ENCODE data around the gene SCN3A.

Gene SCN3A

DNA sequence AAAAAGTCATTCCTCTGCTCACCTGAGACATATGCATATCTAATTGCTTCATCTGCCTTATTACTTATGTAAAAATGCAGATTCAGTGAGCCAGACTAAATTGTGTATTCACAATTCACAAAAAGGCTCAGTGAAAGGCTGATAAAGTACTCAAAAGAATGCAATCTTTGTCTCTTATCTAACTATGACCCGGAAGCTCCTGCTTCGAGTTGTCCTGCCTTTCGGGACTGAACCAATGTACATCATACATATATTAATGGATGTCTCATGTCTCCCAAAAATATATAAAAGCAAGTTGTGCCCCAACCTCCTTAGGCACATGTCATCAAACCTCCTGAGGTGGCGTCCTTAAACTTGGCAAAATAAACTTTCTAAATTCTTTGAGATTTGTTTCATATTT is 120.5 kb downstream of the SCN3A start:
- Histone ChIP-seq H3K27me3 (replicated peaks; ENCODE audit: control insufficient read depth, insufficient read depth, low read length, poor library complexity, severe bottlenecking) (no peaks in the 10 kb centered on the region), H3K36me3 (ENCODE audit: control insufficient read depth, insufficient read depth, low read length) (no peaks in the 10 kb centered on the region), H3K9me3 (ENCODE audit: control insufficient read depth, low read length) (no peaks in the 10 kb centered on the region), H3K4me1 (ENCODE audit: control insufficient read depth, insufficient read depth, low read length, poor library complexity, severe bottlenecking) (no peaks in the 10 kb centered on the region), H3K27ac (ENCODE audit: insufficient read depth, low read length, poor library complexity, severe bottlenecking) (no peak overlapping the region), H3K4me3 (ENCODE audit: insufficient read depth, low read depth, low read length, poor library complexity, severe bottlenecking) (no peak overlapping the region)
- no peak for DNase-seq

DNA sequence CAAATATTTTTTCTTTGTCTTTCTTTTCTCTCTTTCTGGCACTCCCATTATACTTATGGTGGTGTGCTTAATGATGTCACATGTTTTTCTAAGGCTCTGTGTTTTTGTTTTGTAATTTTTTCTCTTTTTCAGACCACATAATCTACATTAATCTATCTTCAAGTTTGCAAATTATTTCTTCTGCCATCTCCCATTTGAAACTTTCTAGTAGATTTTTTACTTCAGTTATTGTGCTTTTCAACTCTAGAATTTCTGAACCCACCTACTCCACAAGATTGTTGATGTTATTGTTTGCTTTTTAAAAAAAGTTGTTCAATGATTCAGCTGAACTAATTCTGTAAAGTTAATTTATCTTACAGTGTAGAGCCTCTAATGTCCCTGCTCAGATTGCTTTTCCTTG is 121.4 kb downstream of the SCN3A start:
- H3K36me3 ChIP-seq (ENCODE audit: control insufficient read depth, insufficient read depth, low read length): no peaks in the 10 kb centered on the region
- no peaks in the 10 kb centered on the region for H3K4me1 ChIP-seq (ENCODE audit: control insufficient read depth, insufficient read depth, low read length, poor library complexity, severe bottlenecking)
- no peaks in the 10 kb centered on the region for H3K27me3 ChIP-seq (replicated peaks; ENCODE audit: control insufficient read depth, insufficient read depth, low read length, poor library complexity, severe bottlenecking)
- H3K4me3 ChIP-seq (ENCODE audit: insufficient read depth, low read depth, low read length, poor library complexity, severe bottlenecking): no peak overlapping the region
- no peak for DNase-seq
- no peak overlapping the region for H3K27ac ChIP-seq (ENCODE audit: insufficient read depth, low read length, poor library complexity, severe bottlenecking)
- no peaks in the 10 kb centered on the region for H3K9me3 ChIP-seq (ENCODE audit: control insufficient read depth, low read length)

DNA sequence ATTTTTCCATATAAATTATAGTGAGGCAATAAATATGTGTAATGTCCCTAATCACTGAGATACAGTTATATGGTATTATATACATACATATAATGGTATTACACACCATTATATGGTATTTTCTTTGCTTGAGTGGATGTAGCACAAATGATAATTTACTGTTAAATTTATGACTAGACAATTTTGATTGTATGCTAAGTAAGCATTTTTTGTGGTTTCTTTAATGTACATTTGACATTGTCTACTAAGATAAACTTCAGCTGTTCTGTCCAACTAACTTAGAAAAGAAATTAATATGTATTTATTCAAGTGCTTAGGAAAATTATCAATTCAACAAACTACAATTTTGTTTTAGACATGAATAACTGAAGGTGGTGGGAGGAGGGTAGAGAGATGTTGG is 122.6 kb downstream of the SCN3A start:
- no peaks in the 10 kb centered on the region for H3K36me3 ChIP-seq (ENCODE audit: control insufficient read depth, insufficient read depth, low read length)
- DNase-seq: no peak
- H3K27me3 ChIP-seq (replicated peaks; ENCODE audit: control insufficient read depth, insufficient read depth, low read length, poor library complexity, severe bottlenecking): no peaks in the 10 kb centered on the region

DNA sequence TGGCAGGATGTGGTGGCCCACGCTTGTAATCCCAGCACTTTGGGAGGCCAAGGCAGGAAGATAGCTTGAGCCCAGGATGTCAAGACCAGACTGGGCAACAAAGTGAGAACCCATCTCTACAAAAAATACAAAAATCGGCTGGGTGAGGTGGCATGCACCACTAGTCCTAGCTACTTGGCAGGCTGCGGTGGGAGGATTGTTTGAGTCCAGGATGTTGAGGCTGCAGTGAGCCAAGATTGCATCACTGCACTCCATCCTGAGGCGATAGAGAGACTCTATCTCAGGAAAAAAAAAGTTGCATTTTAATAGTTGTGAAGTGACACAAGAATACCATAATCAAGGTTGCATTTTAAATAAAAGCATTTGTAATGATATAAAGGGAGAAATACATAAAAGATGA is 124.4 kb downstream of the SCN3A start:
- H3K27ac ChIP-seq (ENCODE audit: insufficient read depth, low read length, poor library complexity, severe bottlenecking): no peak overlapping the region
- no peaks in the 10 kb centered on the region for H3K4me1 ChIP-seq (ENCODE audit: control insufficient read depth, insufficient read depth, low read length, poor library complexity, severe bottlenecking)
- H3K36me3 ChIP-seq (ENCODE audit: control insufficient read depth, insufficient read depth, low read length): no peaks in the 10 kb centered on the region
- H3K4me3 ChIP-seq (ENCODE audit: insufficient read depth, low read depth, low read length, poor library complexity, severe bottlenecking): no peak overlapping the region
- no peaks in the 10 kb centered on the region for H3K27me3 ChIP-seq (replicated peaks; ENCODE audit: control insufficient read depth, insufficient read depth, low read length, poor library complexity, severe bottlenecking)
- no peaks in the 10 kb centered on the region for H3K9me3 ChIP-seq (ENCODE audit: control insufficient read depth, low read length)
- DNase-seq: no peak

More for the DNA sequence above, 122.6 kb downstream of the SCN3A start:
- Histone ChIP-seq H3K4me3 (ENCODE audit: insufficient read depth, low read depth, low read length, poor library complexity, severe bottlenecking) (no peak overlapping the region), H3K9me3 (ENCODE audit: control insufficient read depth, low read length) (no peaks in the 10 kb centered on the region), H3K4me1 (ENCODE audit: control insufficient read depth, insufficient read depth, low read length, poor library complexity, severe bottlenecking) (no peaks in the 10 kb centered on the region), H3K27ac (ENCODE audit: insufficient read depth, low read length, poor library complexity, severe bottlenecking) (no peak overlapping the region)

DNA sequence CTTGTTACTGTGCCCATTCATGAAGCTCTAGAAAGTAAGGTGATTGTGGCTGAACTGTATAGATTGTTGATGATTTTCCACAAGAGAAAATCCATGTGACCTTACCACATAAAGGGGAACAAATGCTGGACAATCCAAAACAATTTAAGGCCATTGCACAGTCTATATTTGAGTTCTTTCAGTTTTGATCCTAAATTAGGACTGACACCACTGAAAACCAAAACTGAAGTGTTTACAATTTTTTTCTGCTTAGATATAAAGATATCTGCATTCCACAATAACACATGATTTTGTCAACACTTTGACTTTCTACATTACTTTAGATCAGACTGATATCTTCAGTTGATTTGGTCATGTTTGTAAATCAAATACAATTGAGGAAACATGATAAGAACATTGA is 124.9 kb downstream of the SCN3A start:
- Histone ChIP-seq H3K4me1 (ENCODE audit: control insufficient read depth, insufficient read depth, low read length, poor library complexity, severe bottlenecking) (no peaks in the 10 kb centered on the region), H3K9me3 (ENCODE audit: control insufficient read depth, low read length) (no peaks in the 10 kb centered on the region), H3K27ac (ENCODE audit: insufficient read depth, low read length, poor library complexity, severe bottlenecking) (no peak overlapping the region), H3K27me3 (replicated peaks; ENCODE audit: control insufficient read depth, insufficient read depth, low read length, poor library complexity, severe bottlenecking) (no peaks in the 10 kb centered on the region), H3K36me3 (ENCODE audit: control insufficient read depth, insufficient read depth, low read length) (no peaks in the 10 kb centered on the region), H3K4me3 (ENCODE audit: insufficient read depth, low read depth, low read length, poor library complexity, severe bottlenecking) (no peak overlapping the region)
- DNase-seq: no peak

DNA sequence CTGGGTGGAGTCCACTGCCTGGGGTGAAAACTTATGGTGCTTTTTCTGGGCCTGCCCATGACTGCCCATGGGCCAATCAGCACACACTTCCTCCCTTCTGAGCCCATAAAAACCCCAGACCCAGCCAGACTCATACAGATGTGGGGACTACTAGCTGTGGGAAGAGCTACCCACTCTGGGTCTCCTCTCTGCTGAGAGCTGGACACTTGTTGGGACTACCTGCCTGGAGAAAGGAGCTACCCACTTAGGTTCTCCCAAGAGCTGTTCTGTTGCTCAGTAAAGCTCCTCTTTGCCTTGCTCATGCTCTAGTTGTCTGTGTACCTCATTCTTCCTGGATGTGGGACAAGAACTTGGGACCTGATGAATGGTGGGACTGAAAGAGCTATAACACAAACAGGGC is 129.0 kb downstream of the SCN3A start:
- Histone ChIP-seq H3K9me3 (ENCODE audit: control insufficient read depth, low read length) (no peaks in the 10 kb centered on the region), H3K4me3 (ENCODE audit: insufficient read depth, low read depth, low read length, poor library complexity, severe bottlenecking) (no peak overlapping the region)

DNA sequence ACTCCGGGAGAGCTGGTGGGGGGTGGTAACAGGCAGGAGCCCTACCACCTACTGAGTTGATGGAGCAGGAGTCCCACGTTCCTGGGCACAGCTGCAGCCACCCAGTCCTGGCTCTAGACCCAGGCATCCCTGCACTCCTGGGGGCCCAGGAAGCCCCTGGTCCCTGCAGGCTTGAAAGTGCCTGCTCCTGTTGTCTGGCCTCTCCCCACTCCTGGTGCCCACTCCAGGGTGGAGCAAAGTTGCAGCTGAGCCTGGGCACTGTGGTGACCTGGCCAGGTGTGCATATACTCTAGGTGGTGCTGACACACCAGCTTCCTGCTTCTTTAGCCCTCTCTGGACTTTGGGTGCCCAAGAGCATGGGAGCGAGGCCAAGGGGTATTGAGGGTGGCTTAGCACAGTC is 129.5 kb downstream of the SCN3A start:
- DNase-seq: no peak
- H3K27me3 ChIP-seq (replicated peaks; ENCODE audit: control insufficient read depth, insufficient read depth, low read length, poor library complexity, severe bottlenecking): no peaks in the 10 kb centered on the region
- H3K27ac ChIP-seq (ENCODE audit: insufficient read depth, low read length, poor library complexity, severe bottlenecking): no peak overlapping the region
- no peaks in the 10 kb centered on the region for H3K36me3 ChIP-seq (ENCODE audit: control insufficient read depth, insufficient read depth, low read length)
- no peaks in the 10 kb centered on the region for H3K4me1 ChIP-seq (ENCODE audit: control insufficient read depth, insufficient read depth, low read length, poor library complexity, severe bottlenecking)
- H3K9me3 ChIP-seq (ENCODE audit: control insufficient read depth, low read length): no peaks in the 10 kb centered on the region
- no peak overlapping the region for H3K4me3 ChIP-seq (ENCODE audit: insufficient read depth, low read depth, low read length, poor library complexity, severe bottlenecking)

More for the DNA sequence above, 129.0 kb downstream of the SCN3A start:
- no peaks in the 10 kb centered on the region for H3K27me3 ChIP-seq (replicated peaks; ENCODE audit: control insufficient read depth, insufficient read depth, low read length, poor library complexity, severe bottlenecking)
- DNase-seq: no peak
- H3K4me1 ChIP-seq (ENCODE audit: control insufficient read depth, insufficient read depth, low read length, poor library complexity, severe bottlenecking): no peaks in the 10 kb centered on the region
- no peak overlapping the region for H3K27ac ChIP-seq (ENCODE audit: insufficient read depth, low read length, poor library complexity, severe bottlenecking)
- H3K36me3 ChIP-seq (ENCODE audit: control insufficient read depth, insufficient read depth, low read length): no peaks in the 10 kb centered on the region

DNA sequence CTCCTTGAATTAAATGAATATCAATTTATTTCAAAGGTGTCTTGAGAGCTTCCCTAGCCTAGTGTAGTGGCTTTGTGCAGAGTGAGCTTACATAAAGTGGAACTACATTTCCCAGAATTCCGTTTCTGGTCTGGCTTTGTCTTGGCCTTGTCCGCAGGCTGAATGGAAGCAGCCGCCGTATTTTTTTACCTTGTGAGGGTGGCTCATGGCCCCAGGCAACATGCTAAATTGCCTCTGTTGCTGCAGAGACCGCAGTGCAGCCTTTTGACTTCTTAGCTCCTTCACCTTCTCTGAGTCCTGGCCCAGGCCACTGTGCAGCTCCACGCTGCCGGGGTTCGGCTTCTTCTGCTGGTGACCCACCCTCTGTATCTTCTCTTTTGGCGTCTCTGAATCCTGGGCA is 133.8 kb downstream of the SCN3A start:
- Histone ChIP-seq H3K27me3 (replicated peaks; ENCODE audit: control insufficient read depth, insufficient read depth, low read length, poor library complexity, severe bottlenecking) (no peaks in the 10 kb centered on the region), H3K27ac (ENCODE audit: insufficient read depth, low read length, poor library complexity, severe bottlenecking) (no peak overlapping the region), H3K4me3 (ENCODE audit: insufficient read depth, low read depth, low read length, poor library complexity, severe bottlenecking) (no peak overlapping the region), H3K9me3 (ENCODE audit: control insufficient read depth, low read length) (no peaks in the 10 kb centered on the region), H3K4me1 (ENCODE audit: control insufficient read depth, insufficient read depth, low read length, poor library complexity, severe bottlenecking) (no peaks in the 10 kb centered on the region), H3K36me3 (ENCODE audit: control insufficient read depth, insufficient read depth, low read length) (no peaks in the 10 kb centered on the region)
- DNase-seq: no peak

DNA sequence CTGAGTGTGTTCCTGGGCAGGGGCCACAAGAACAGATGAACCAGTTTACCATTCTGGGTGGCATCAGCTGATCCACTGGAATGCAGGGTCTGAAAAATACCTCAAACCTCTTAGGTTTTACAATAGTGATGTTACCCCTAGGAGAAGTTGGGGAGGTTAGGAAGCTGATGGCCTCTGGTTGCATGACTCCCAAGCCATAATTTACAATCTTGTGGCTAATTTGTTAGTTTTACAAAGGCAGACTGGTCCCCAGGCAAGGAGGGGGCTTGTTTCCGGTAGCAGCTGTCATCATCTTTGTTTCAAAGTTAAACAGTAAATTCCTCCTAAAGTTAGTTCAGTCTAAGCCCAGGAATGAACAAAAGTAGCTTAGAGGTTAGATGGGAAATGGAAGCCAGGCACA is 134.7 kb downstream of the SCN3A start:
- no peak overlapping the region for H3K4me3 ChIP-seq (ENCODE audit: insufficient read depth, low read depth, low read length, poor library complexity, severe bottlenecking)
- DNase-seq: no peak
- H3K9me3 ChIP-seq (ENCODE audit: control insufficient read depth, low read length): no peaks in the 10 kb centered on the region
- H3K4me1 ChIP-seq (ENCODE audit: control insufficient read depth, insufficient read depth, low read length, poor library complexity, severe bottlenecking): no peaks in the 10 kb centered on the region
- H3K27me3 ChIP-seq (replicated peaks; ENCODE audit: control insufficient read depth, insufficient read depth, low read length, poor library complexity, severe bottlenecking): no peaks in the 10 kb centered on the region
- H3K36me3 ChIP-seq (ENCODE audit: control insufficient read depth, insufficient read depth, low read length): no peaks in the 10 kb centered on the region
- H3K27ac ChIP-seq (ENCODE audit: insufficient read depth, low read length, poor library complexity, severe bottlenecking): no peak overlapping the region

DNA sequence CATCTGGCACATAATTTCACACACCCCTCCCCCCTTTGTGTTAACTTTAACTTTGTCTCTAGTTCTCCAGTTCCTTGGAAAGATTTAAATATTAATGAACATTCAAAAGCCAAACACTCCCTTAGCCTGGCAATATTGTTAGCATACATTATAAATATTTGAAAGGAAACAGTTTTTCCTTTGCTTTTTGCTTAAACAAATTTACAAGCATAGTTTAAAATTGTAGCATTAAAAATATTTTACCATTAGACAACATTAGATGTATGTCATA is 135.4 kb downstream of the SCN3A start:
- Histone ChIP-seq H3K27ac (ENCODE audit: insufficient read depth, low read length, poor library complexity, severe bottlenecking) (no peak overlapping the region), H3K36me3 (ENCODE audit: control insufficient read depth, insufficient read depth, low read length) (no peaks in the 10 kb centered on the region), H3K9me3 (ENCODE audit: control insufficient read depth, low read length) (no peaks in the 10 kb centered on the region), H3K4me1 (ENCODE audit: control insufficient read depth, insufficient read depth, low read length, poor library complexity, severe bottlenecking) (no peaks in the 10 kb centered on the region), H3K4me3 (ENCODE audit: insufficient read depth, low read depth, low read length, poor library complexity, severe bottlenecking) (no peak overlapping the region), H3K27me3 (replicated peaks; ENCODE audit: control insufficient read depth, insufficient read depth, low read length, poor library complexity, severe bottlenecking) (no peaks in the 10 kb centered on the region)
- no peak for DNase-seq

Data from effector memory CD4-positive, alpha-beta T cell (primary cell).